IPS-NIHi7 (cell line): ENCODE results near the gene C1GALT1C1L.
A peak's percentile ranks its signal among the peaks of the same experiment; 100 is the strongest.
"Not testable (repeated sequence)": the region's sequence is repeated elsewhere in the genome, so short reads cannot be mapped to it uniquely, and the experiment has no call there.

Experiments used
- DNase-seq: peaks from one replicate; pipeline ENCODE4 v3.0.0; 2012; ENCODE audit warnings: mixed read lengths; ENCODE audit errors: extremely low spot score

Gene C1GALT1C1L

DNA sequence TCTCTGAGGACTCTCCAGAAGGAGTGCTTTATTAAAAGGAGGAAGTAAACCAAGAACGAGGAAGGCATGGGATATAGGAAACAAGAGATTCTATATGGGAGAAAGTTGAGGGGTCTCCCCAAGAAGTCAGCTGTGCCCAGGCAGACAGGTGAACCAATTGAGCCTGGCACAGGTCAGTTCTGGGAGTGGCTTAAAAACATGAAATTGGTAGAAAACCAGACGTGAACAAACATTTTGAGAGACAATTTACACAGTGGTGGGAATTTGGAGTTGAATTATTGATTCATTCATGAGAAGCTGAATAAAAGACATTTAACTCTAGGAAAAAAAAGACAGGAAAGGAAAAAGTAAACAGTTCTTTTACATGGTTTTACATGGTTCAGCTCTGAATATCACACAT, 22.7 kb downstream of the C1GALT1C1L start:
- DNase-seq, result no peak

DNA sequence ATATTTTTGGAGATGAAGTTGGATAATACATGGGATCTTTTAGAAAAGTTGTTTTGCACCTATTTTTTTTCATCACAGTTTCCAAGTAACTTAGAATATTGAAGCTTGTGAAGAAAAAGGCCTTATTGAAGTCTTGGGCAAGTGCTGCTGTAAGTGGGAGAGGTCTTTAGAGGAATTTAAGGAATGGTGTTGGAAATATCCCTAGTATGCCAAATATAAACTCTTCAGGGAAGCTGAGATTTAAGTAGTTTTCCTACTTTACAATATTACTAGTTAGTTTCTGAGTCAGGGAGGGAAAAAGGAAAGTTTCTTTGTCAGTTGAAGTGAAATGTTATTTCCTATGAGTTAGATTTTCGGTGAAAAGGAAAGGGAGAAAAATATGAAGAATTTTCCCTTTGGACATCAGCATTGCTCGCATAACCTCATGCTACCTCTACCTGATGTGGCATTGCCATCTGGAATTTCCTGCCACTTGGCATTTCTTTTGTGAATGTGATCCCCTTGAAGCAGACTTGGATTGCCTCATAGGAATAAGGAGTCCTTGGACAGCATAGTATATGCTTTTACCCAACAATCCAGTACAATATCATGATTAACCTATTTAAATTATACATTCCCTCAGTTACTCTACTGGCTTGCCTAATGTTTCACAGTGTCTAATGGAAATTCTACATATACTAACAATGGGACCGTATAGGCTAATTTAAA, 27.1 kb downstream of the C1GALT1C1L start:
- DNase-seq, result no peak

DNA sequence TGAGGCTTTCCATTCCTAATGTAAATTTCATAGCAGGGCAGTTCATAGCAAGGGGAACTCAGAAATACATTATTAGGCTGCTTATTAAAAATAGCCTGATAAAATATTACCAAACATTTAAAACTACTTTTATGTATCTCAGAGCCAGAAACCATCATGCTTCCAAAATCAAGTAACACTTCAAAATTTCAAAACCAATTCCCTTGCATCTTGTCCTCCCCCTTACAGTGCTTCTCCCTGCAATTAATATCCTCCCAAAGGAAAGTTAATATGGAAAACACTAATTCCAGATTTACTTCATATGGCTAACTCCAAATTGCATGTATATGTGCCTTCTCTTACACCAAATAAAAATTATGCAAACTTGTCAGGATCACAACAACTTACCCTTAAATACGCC, 32.5 kb downstream of the C1GALT1C1L start:
- no peak for DNase-seq

DNA sequence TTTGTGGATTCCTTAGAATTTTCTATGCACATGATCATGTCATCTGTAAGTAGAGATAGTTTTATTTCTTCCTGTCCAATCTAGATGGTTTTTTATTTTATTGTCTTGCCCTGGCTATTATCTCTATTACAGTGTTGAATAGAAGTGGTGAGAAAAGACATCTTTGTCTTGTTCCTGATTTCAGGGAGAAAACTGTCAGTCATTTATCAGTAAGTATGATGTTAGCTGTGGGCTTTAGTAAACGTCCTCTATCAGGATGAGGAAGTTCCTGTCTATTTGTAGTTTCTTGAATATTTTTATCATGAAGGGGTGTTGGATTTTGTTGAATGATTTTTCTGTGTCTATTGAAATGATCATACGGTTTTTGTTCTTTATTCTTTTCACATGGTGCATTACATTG, 33.9 kb downstream of the C1GALT1C1L start:
- no peak for DNase-seq

DNA sequence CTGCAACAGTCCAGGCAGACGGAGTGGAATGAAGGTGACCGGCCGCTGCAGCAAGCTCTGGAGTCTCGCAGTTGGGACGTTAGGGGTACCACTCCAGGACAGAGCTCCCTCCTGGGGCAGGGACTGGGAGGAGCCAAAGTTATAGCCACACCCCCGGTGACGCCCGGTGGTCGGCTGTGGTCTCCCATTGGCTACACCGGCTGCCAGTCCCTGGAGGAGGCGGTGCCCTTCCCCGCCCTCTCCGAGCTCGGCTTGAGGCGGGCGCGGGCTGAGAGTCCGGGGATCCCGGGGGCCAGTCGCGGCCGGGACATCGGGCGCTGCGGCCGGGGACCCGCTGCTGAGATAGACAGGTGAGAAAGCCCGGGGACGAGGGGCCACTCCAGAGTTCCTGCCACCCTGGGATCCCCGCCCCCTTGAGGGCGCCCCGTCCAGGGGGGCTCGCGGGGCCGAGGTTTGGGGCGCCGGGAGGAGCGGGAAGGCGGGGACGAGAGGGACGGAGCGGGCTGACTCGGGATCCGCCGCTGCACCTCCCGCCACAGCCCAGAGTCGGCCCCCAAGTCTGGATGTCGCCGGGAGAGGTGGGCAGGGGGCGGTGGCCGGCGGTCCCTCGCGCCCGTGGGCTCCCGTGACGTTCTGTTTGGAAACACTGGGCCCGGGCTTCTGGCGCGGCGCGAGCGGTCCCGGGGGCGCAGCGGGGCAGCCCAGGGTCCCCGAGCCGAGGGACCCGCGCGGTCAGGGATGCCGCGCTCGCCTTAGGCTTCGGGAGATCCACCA, 39.0 kb downstream of the C1GALT1C1L start, which contains the start of gene PLEKHH2:
TSS of gene PLEKHH2 (plus strand) at position 231 of the 774 bp plus-strand sequence. CDS start 7,414 bp downstream, outside the sequence.
- DNase-seq, result peak; percentile 99

DNA sequence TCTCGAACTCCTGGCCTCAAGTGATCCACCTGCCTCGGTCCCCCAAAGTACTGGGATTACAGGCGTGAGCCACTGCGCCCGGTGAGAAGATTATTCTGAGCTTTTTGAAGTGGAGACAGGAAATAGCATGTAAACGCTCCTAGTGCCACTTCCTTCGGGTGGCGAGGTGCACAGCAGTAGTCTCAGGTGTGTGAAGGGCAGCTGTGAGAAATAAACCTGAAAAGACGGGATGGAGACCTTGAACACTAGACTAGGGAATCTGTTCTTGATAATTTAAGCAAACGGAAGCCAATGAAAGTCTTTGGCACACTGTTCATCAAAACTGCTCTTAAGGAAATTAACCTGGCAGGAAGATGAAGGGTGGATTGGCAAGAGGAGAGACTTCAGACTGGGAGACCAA, 39.6 kb downstream of the C1GALT1C1L start:
- DNase-seq, result no peak

DNA sequence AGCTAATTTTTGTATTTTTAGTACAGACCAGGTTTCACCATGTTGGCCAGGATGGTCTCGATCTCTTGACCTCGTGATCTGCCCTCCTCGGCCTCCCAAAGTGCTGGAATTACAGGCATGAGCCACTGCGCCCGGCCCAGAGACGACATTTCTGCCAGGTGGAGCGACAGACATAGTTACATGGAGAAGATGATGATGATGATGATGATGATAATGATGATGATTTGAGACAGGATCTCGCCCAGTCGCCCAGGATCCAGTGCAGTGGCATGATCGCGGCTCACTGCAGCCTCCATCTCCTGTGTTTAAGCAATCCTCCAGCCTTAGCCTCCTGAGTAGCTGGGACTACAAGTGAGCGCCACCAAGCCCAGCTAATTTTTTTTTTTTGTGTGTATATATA, 40.1 kb downstream of the C1GALT1C1L start:
- not testable (repeated sequence) for DNase-seq

DNA sequence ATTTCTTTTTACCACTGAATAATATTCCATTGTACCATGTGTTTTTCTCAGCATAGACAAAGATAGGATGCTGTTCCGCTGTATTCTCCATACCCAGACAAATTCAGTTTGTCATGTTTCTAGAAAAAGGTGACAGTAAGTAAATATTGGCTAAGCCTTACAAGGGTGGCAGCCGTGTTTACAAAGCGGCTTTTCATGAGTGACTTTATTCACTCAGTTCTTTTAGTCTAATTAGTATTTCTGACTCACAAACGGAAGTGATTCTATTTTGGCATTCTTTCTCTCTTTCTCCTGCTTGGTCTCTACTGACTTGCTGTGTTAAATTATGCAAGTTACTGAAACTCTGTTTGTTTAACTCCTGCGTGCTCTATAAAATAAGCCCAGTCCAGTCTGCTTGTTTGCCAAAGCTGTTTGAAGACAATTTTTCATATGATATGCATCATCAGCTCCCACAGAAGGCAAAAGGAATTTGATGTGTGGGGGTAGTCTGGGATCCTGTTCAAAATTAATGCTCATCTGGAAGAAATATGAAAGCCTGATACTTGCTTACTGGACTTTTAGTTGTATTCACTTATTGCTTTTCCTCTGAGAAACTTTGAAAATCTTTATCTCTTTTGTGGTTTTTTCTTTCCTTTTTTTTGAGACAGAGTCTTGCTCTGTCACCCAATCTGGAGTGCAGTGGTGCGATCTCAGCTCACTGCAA, 41.5 kb downstream of the C1GALT1C1L start:
- DNase-seq, result no peak

DNA sequence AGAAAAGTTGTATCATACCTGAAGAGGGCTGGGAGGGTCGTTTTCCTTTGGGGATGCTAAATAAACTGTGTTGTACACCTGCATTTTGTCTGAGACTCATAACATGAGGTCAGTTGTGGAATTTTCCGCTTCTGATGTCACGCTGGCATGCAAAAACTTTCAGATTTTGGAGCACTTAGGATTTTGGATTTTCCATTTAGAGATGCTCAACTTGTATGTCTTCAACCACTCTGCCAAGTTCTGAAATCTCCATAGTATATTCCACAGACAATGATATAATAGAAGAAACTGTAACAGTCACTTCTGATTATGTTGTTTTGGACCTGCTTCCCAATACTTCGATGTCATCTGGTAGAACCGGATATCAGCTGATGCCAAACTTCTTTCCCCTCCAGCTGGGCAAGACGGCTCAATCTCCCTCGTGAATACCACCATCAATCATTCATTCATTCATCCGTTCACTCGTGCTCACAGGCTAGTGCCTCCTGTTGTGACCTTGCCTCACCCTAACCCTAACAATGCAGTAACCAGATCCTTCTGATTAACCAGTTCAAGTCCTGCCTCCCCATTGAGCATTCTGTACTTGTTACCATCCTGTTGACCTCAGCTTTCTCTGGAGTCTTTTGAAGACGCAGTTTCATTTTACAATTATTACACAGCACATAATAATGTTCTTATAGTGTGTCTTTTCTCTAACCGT, 44.5 kb downstream of the C1GALT1C1L start:
- DNase-seq, result no peak
